Natural killer cell treated with Interleukin-12 subunit alpha and Interleukin-12 subunit beta and Interleukin-15 and Interleukin-18, amount 100 ng/mL, for 72 hours (primary cell): ENCODE measurements around the gene LY6G6C. TPM values are rescaled to one million over a fixed set of nuclear protein-coding genes. Genes with fewer than 3 reads are reported as not detected.

ENCODE experiments used
- ATAC-seq, 2 donors: fragments of 150-1000 bp; cut with Tn5 transposase in 1 of 2; sonication (Bioruptor Pico), chemical (Tn5 transposase) in 1 of 2; 2 replicates each; pipeline ENCODE4 v1.10.0; 2021
- DNase-seq: peaks from one replicate; pipeline ENCODE4 v3.0.0; 2022; ENCODE audit warnings: low spot score
- H3K27ac Mint-ChIP-seq, 2 donors: 1 replicate in 1 of 2; 2 replicates in 1 of 2; pipeline ENCODE4 v1.8.0; 2022; ENCODE audit warnings: mixed read lengths in 2 of 2, mild to moderate bottlenecking in 1 of 2, moderate library complexity in 1 of 2
- H3K27me3 Mint-ChIP-seq, 2 donors: 1 replicate in 1 of 2; 2 replicates in 1 of 2; pipeline ENCODE4 v1.8.0; 2022; ENCODE audit warnings: mixed read lengths in 2 of 2
- H3K36me3 Mint-ChIP-seq: one replicate; pipeline ENCODE4 v1.8.0; 2022; ENCODE audit warnings: mixed read lengths
- H3K4me1 Mint-ChIP-seq, 2 donors: 1 replicate in 1 of 2; 2 replicates in 1 of 2; pipeline ENCODE4 v1.8.0; 2022; ENCODE audit warnings: low read depth in 2 of 2, mixed read lengths in 2 of 2, mild to moderate bottlenecking in 1 of 2
- H3K4me3 Mint-ChIP-seq: one replicate; pipeline ENCODE4 v1.8.0; 2022; ENCODE audit warnings: mixed read lengths
- H3K9me3 Mint-ChIP-seq: 2 replicates; pipeline ENCODE4 v1.8.0; 2022; ENCODE audit warnings: mixed read lengths
- total RNA-seq, 2 donors: library from RNA; stranded (reverse); gene quantifications; one replicate each; pipeline ENCODE4 v1.2.3, GENCODE V29; 2022

LY6G6C gene
- total RNA-seq, 2 donors from 2014 or later, result not detected

GRCh38 chr6:31697555-31697954 is 24.0 kb downstream of the LY6G6C start:
- ATAC-seq (peak in 1 of 2 donors; percentile 36), DNase-seq (no peak)
- H3K36me3 Mint-ChIP-seq, result peaks cover 14% of the 10 kb centered on the region
- peak overlapping the region; percentile 39 to 66 for H3K27ac Mint-ChIP-seq
- H3K4me3 Mint-ChIP-seq, result peak overlapping the region; percentile 4
- peaks cover 26 to 28% of the 10 kb centered on the region in 2 donors for H3K4me1 Mint-ChIP-seq
- H3K9me3 Mint-ChIP-seq, result no peaks in the 10 kb centered on the region
- no peaks in the 10 kb centered on the region for H3K27me3 Mint-ChIP-seq

- H3K27ac Mint-ChIP-seq, result no peak overlapping the region
- no peaks in the 10 kb centered on the region for H3K9me3 Mint-ChIP-seq
- peaks cover 8% of the 10 kb centered on the region for H3K36me3 Mint-ChIP-seq
- DNase-seq (no peak), ATAC-seq (no peak)
- H3K4me3 Mint-ChIP-seq, result no peak overlapping the region
- H3K27me3 Mint-ChIP-seq, result no peaks in the 10 kb centered on the region
- peaks cover 11 to 16% of the 10 kb centered on the region in 2 donors for H3K4me1 Mint-ChIP-seq
These were observed 28.0 kb downstream of the LY6G6C start for GRCh38 chr6:31693535-31693934.

- Mint-ChIP-seq H3K9me3 (no peaks in the 10 kb centered on the region), H3K27me3 (no peaks in the 10 kb centered on the region), H3K4me1 (peaks cover 8 to 13% of the 10 kb centered on the region in 2 donors), H3K4me3 (no peak overlapping the region), H3K27ac (no peak overlapping the region), H3K36me3 (peaks cover 7% of the 10 kb centered on the region)
- DNase-seq (no peak), ATAC-seq (no peak)
These were observed 28.7 kb downstream of the LY6G6C start for GRCh38 chr6:31692886-31693285.

GRCh38 chr6:31692353-31692752 is 29.2 kb downstream of the LY6G6C start:
- H3K4me1 Mint-ChIP-seq, result peaks cover 3 to 8% of the 10 kb centered on the region in 2 donors
- H3K36me3 Mint-ChIP-seq, result peaks cover 2% of the 10 kb centered on the region
- no peak overlapping the region for H3K4me3 Mint-ChIP-seq
- H3K27ac Mint-ChIP-seq, result no peak overlapping the region
- DNase-seq (no peak), ATAC-seq (no peak)
- no peaks in the 10 kb centered on the region for H3K27me3 Mint-ChIP-seq
- H3K9me3 Mint-ChIP-seq, result no peaks in the 10 kb centered on the region

- Mint-ChIP-seq H3K9me3 (no peaks in the 10 kb centered on the region), H3K27me3 (no peaks in the 10 kb centered on the region), H3K4me3 (no peak overlapping the region), H3K4me1 (peaks cover 0 to 6% of the 10 kb centered on the region in 2 donors), H3K27ac (no peak overlapping the region), H3K36me3 (no peaks in the 10 kb centered on the region)
- ATAC-seq (no peak), DNase-seq (no peak)
These were observed 29.9 kb downstream of the LY6G6C start for GRCh38 chr6:31691564-31692108.

GRCh38 chr6:31691078-31691463 is 30.5 kb downstream of the LY6G6C start:
- no peak overlapping the region for H3K27ac Mint-ChIP-seq
- no peak for DNase-seq
- H3K27me3 Mint-ChIP-seq, result no peaks in the 10 kb centered on the region
- no peaks in the 10 kb centered on the region for H3K9me3 Mint-ChIP-seq
- peaks cover 0 to 6% of the 10 kb centered on the region in 2 donors for H3K4me1 Mint-ChIP-seq
- no peak overlapping the region for H3K4me3 Mint-ChIP-seq
- peaks cover 4% of the 10 kb centered on the region for H3K36me3 Mint-ChIP-seq
- ATAC-seq, result no peak

- Mint-ChIP-seq H3K36me3 (peaks cover 5% of the 10 kb centered on the region), H3K27me3 (no peaks in the 10 kb centered on the region), H3K9me3 (no peaks in the 10 kb centered on the region), H3K4me1 (peaks cover 0 to 6% of the 10 kb centered on the region in 2 donors), H3K27ac (peak overlapping the region in 1 of 2 donors; percentile 57), H3K4me3 (no peak overlapping the region)
- no peak for ATAC-seq
- no peak for DNase-seq
These were observed 31.1 kb downstream of the LY6G6C start for GRCh38 chr6:31690231-31691077.

GRCh38 chr6:31689249-31690110 is 32.1 kb downstream of the LY6G6C start:
- Mint-ChIP-seq H3K27me3 (no peaks in the 10 kb centered on the region), H3K27ac (peak overlapping the region in 1 of 2 donors; percentile 57), H3K36me3 (peaks cover 5% of the 10 kb centered on the region), H3K9me3 (no peaks in the 10 kb centered on the region), H3K4me3 (no peak overlapping the region), H3K4me1 (peaks cover 0 to 6% of the 10 kb centered on the region in 2 donors)
- peak in 1 of 2 donors; percentile 6 for ATAC-seq
- DNase-seq, result peak; percentile 58

- peaks cover 5% of the 10 kb centered on the region for H3K36me3 Mint-ChIP-seq
- DNase-seq, result peak; percentile 37
These were observed 33.5 kb downstream of the LY6G6C start for GRCh38 chr6:31687860-31688693.

GRCh38 chr6:31687321-31687720 is 34.2 kb downstream of the LY6G6C start:
- Mint-ChIP-seq H3K27ac (no peak overlapping the region), H3K27me3 (no peaks in the 10 kb centered on the region), H3K9me3 (no peaks in the 10 kb centered on the region), H3K36me3 (peaks cover 5% of the 10 kb centered on the region), H3K4me1 (peaks cover 0 to 9% of the 10 kb centered on the region in 2 donors), H3K4me3 (no peak overlapping the region)
- no peak for ATAC-seq
- no peak for DNase-seq

More at GRCh38 chr6:31687860-31688693, 33.5 kb downstream of the LY6G6C start:
- ATAC-seq, result no peak
- H3K4me1 Mint-ChIP-seq, result peaks cover 0 to 8% of the 10 kb centered on the region in 2 donors
- no peak overlapping the region for H3K4me3 Mint-ChIP-seq
- H3K27ac Mint-ChIP-seq, result no peak overlapping the region
- H3K27me3 Mint-ChIP-seq, result no peaks in the 10 kb centered on the region
- H3K9me3 Mint-ChIP-seq, result no peaks in the 10 kb centered on the region

- Mint-ChIP-seq H3K27ac (peak overlapping the region in 1 of 2 donors; percentile 33), H3K4me1 (peaks cover 3 to 11% of the 10 kb centered on the region in 2 donors), H3K4me3 (no peak overlapping the region), H3K36me3 (peaks cover 5% of the 10 kb centered on the region), H3K27me3 (no peaks in the 10 kb centered on the region), H3K9me3 (no peaks in the 10 kb centered on the region)
- no peak for ATAC-seq
- DNase-seq, result no peak
These were observed 35.1 kb downstream of the LY6G6C start for GRCh38 chr6:31686483-31686882.

GRCh38 chr6:31683591-31683990 is 38.0 kb downstream of the LY6G6C start:
- ATAC-seq, result no peak
- Mint-ChIP-seq H3K27me3 (no peaks in the 10 kb centered on the region), H3K4me1 (peaks cover 19 to 22% of the 10 kb centered on the region in 2 donors), H3K27ac (no peak overlapping the region), H3K36me3 (peaks cover 5% of the 10 kb centered on the region), H3K9me3 (no peaks in the 10 kb centered on the region), H3K4me3 (no peak overlapping the region)
- no peak for DNase-seq

- no peaks in the 10 kb centered on the region for H3K27me3 Mint-ChIP-seq
- peaks cover 26 to 29% of the 10 kb centered on the region in 2 donors for H3K4me1 Mint-ChIP-seq
- DNase-seq (no peak), ATAC-seq (peak; percentile 70 to 75)
- H3K27ac Mint-ChIP-seq, result peak overlapping the region; percentile 44 to 89
- H3K9me3 Mint-ChIP-seq, result no peaks in the 10 kb centered on the region
- H3K4me3 Mint-ChIP-seq, result peak overlapping the region; percentile 85
- H3K36me3 Mint-ChIP-seq, result peaks cover 2% of the 10 kb centered on the region
These were observed 40.3 kb downstream of the LY6G6C start for GRCh38 chr6:31681135-31681671.
